GM19239 (cell line): ENCODE measurements around the gene EML6.
A peak's percentile ranks its signal among the peaks of the same experiment; 100 is the strongest.
"Not testable (repeated sequence)": the region's sequence is repeated elsewhere in the genome, so short reads cannot be mapped to it uniquely, and the experiment has no call there.

ENCODE experiments used
- DNase-seq: peaks from one replicate; pipeline ENCODE4 v3.0.0; 2011; ENCODE audit warnings: low spot score; ENCODE audit not compliant: insufficient read length
- FAIRE-seq: peaks from 2 replicates; lab custom pipeline; 2011; peaks lifted over from hg19 to GRCh38; lab: Jason Lieb, UNC

The EML6 gene

DNA sequence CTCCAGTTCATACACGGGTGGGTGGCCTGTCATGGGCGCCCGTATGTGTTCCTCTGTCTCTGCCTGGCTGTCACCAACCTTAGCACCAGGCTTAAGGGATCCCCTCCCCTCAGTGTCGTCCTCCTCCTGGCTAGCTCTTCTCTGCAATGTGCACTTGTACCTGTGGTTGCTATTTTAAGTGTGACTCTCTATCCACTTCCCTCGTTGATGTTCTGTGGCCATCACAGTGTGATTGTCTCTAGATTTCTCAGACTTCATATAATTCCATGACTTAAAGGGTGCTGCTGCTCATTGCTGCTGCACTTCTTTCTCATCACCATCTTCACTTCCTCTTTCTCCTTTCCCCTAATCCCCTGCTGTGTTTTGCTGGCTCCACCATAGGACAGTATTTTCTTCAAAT lies 143.4 kb downstream of the EML6 start:
- no peak for DNase-seq
- peak; percentile 82 for FAIRE-seq

- DNase-seq = no peak
- FAIRE-seq = peak; percentile 52
Measured at GRCh38 chr2:54867457-54867856, 144.0 kb downstream of the EML6 start.

GRCh38 chr2:54871457-54872107 lies 148.1 kb downstream of the EML6 start:
- no peak for FAIRE-seq
- DNase-seq = no peak

DNA sequence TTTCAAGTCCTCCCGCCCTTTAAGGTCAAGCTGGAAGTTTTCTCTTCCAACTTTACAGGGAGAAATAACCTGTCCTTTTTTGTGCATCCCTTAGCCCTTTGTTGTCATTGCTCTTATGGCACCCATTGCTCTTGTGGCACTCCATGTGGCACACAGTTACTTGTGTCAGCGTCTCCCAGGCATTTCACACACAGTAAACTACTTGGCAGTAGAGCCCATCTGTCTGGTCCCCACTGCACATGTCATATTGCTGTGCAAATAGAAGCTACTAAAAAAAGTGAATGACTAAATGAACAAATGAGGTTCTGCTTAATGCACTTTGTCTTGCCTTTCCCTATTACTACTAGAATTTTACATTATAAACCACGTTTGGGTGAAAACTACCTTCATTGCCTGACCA lies 149.3 kb downstream of the EML6 start:
- FAIRE-seq (no peak), DNase-seq (no peak)

DNA sequence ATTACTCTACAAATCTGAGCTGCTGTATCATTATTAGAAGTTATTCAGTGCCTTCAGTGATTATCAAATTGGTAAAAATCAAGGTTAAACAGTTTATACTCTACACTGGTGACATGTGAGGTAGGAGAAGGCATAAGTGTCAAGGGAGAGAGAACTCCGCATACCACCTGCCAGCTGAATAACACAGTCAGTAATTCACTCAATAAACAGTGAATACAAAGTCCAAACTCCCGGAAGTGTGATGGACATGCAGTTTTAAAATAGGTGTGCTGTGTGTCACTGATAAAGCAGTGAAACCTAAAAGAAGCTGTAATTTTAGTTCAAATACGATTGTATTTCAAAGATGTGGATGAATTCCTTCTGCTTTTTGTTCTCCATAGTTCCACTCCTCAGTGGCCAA lies 149.8 kb downstream of the EML6 start:
- DNase-seq = not testable (repeated sequence)

GRCh38 chr2:54876764-54877163 lies 153.3 kb downstream of the EML6 start:
- FAIRE-seq (no peak), DNase-seq (no peak)

More for the DNA sequence above, 149.8 kb downstream of the EML6 start:
- not testable (repeated sequence) for FAIRE-seq

DNA sequence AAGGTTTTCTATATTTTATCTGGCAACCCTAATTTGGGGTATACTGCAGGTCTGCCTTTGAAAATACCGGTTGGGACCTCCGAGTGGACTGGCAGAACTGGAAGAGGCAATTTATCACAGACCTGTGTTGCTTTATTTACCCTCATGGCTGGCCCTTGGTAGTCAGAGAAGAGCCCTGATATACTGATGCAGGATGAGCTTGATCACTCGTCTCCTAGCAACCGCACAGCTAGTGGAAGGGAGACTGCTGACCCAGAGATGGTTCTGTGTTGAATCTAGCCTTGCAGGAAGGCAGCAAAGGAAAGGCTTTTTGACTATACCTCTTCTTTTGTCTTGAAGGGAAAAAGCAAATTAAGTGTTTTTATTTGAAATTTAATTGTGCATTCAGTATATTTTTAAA lies 154.7 kb downstream of the EML6 start:
- FAIRE-seq = no peak
- DNase-seq = no peak

- no peak for FAIRE-seq
- no peak for DNase-seq
Measured at GRCh38 chr2:54879032-54879431, 155.6 kb downstream of the EML6 start.

DNA sequence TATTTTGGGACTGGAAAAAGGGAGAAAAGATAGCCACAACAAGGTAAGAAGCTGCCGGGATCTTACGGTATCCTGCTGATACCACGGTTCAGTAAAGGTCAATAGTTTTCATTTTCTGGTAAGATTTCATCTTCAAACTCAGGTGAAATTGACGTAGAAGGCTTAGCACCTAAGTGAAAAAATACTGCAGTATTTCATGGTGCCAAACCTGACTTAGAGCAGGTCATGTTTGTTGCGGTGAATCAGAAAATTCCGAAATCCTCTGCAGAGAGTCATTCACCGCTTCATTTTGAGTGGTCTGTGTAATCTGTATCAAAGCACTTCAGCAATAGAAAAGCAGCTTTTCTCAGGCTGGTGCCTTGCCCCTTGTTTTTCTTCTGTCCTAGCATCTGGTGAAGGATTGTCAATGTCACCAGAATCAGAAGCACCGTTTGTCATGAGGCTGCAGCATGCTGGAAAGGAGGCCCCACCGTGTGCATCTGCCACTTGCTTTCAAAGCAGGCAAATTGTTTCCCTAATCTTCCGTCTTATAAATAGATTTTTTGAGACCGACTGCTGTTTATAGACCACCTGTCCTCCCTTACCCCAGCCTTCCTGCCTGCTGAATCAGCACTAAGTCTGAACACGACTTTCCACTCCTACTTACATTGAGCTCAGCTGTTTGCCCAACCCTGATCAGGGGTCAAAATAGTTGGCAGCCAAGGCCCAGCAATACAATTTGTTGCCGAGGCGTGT lies 156.3 kb downstream of the EML6 start:
- DNase-seq (no peak), FAIRE-seq (no peak)

DNA sequence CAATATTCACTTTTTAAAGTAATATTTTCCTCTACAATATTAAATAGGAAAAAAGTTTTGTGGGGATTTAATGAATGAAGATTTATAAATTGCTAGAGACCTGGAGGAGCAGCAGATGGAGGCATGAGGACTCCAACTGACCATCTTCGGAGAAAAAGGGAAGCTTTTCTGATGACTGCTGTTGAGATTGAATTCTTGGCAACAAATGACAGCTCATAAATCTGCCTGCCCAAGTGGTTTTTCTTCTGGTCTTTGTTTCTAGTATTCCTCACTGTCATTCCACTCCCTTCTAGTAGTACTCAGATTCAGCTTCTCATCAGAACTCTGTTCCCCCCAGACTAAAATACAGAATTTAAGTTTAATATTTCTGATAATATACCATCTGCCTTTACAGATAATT lies 157.0 kb downstream of the EML6 start:
- FAIRE-seq (no peak), DNase-seq (no peak)

DNA sequence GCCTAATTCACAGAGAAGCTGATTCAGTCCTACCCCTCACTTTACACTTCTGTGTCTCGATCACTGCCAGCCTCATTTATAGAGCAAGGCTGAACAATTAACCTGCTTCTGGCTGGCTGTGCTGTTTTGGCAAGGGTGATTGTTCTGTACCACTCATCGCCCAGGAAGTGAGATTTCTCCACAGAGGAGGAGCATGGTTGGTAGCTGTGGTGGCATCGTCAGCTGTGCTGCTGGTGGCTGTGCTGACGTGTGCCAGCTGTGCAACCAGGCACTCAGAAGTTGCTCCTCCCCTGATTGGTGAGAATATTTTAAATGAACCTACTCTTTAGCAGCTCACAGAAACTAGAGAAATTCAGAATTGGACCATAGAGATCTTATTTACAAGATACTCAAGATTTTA lies 158.3 kb downstream of the EML6 start:
- DNase-seq (no peak), FAIRE-seq (no peak)

- DNase-seq (no peak), FAIRE-seq (no peak)
Measured at GRCh38 chr2:54885891-54886290, 162.4 kb downstream of the EML6 start.

DNA sequence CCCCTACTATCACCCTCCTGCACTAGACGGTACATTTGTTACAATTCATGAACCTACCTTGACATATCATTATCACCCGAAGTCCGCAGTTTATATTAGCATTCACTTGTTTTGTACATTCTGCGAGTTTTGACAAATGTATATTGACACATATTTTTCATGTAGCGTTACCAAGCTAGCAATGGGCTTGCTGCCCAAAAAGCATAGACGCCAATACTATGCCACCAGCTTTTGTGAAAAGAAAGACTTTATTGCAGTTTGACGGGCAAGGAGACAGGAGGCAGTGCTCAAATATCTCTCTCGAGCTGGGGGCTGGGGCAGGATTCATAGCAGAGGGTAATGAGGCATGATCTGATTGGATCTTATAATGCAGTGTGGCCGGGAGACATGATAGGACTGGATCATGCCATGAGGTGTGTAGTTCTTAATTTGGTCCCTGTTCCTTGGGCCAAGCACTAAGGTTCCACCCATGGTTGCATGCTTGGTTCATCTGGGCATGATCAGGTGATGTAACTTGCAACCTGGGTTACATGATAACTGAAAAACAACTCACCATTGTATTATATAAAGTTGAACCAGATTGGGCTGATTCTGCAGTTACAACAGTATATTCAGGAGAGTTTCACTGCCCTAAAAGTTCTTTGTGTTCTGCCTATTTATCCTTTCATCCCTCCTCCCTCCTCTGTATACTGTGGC lies 164.5 kb downstream of the EML6 start:
- no peak for FAIRE-seq

DNA sequence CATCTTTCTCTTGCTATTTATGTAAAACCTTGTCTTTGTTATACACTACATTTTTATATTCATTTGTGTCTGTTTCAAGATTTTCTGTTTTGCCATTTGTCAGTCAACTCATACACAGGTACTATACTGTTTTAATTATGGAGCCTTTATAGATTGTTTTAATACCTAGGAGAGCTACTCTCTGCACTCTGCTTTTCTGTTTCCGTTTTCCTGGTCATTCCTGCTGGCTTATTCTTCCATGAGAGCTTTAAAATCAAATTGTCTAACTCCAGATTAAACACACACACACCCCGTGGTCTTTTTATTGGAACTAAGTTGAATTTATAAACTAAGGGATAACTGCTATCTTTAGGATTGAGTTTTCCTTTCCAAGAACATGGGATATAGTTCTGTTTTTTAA lies 165.6 kb downstream of the EML6 start:
- DNase-seq (no peak), FAIRE-seq (no peak)

More for the DNA sequence above, 164.5 kb downstream of the EML6 start:
- no peak for DNase-seq

DNA sequence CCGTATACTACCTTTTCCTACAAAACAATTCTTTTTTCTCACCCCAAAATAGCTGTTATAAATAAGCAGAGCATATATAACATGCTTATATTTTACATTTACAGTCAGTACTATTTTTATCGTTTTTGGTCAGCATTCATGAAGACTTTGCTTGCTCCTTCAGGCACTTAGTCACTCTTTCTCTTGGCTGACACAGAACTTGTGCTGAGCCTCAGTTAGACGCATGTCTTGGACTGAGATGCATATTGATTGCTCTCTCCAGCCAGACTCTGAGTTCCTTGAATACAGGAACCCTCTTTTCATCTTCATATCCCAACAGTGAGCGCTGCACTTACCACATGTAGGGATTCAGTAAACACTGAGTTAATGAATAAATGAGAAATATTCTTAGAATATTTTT lies 168.4 kb downstream of the EML6 start:
- DNase-seq (no peak), FAIRE-seq (no peak)

DNA sequence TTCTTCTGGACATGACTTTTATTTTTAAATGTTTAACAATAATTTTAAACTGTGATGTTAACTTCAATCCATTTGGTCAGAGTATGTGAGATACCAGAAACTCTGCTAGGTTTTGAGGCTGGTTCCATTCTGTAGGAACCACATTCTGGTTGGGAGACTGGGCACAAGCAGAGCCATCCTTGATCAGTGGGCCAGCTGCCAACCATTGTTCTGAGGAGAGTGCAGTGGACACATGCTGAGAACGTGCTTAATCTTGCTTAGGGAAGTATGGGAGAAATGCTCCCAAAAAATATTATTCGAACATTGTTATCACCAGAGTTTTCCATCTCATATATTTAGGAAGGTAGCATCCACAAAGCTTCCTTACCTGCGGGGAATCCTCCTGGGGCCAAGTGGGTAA lies 171.0 kb downstream of the EML6 start:
- no peak for FAIRE-seq
- no peak for DNase-seq

- FAIRE-seq = no peak
- no peak for DNase-seq
Measured at GRCh38 chr2:54895730-54896129, 172.3 kb downstream of the EML6 start.

GRCh38 chr2:54897420-54898310 lies 174.2 kb downstream of the EML6 start:
- DNase-seq = no peak
- FAIRE-seq = no peak

- FAIRE-seq (no peak), DNase-seq (no peak)
Measured at GRCh38 chr2:54898456-54899226, 175.2 kb downstream of the EML6 start.
